SH-SY5Y (cell line): ENCODE data around the gene SEL1L3.

ENCODE experiments used
- GATA2 ChIP-seq: IDR thresholded peaks from 2 replicates; pipeline ENCODE4 v1.6.1; 2011; ENCODE audit warnings: mild to moderate bottlenecking, low read depth, low read length
- GATA3 ChIP-seq: IDR thresholded peaks from 2 replicates; pipeline ENCODE4 v1.6.1; 2011; ENCODE audit warnings: low read depth, mild to moderate bottlenecking, low read length, moderate library complexity

- no peak for TF ChIP-seq GATA2
- no peak for TF ChIP-seq GATA3
Observed at GRCh38 chr4:25792876-25793275, 69.9 kb downstream of the SEL1L3 start.
